NCI-H748 (cell line): Measurements from ENCODE around the gene WASL.
"Not testable (repeated sequence)": the region's sequence is repeated elsewhere in the genome, so short reads cannot be mapped to it uniquely, and the experiment has no call there.

Experiments used
- DNase-seq: peaks from one replicate; lab custom pipeline; 2025; ENCODE audit not compliant: unreplicated experiment; lab: John Stamatoyannopoulos, UW

WASL gene

GRCh38 chr7:123661765-123662164, 87.0 kb downstream of the WASL start:
- DNase-seq, result no peak

DNA sequence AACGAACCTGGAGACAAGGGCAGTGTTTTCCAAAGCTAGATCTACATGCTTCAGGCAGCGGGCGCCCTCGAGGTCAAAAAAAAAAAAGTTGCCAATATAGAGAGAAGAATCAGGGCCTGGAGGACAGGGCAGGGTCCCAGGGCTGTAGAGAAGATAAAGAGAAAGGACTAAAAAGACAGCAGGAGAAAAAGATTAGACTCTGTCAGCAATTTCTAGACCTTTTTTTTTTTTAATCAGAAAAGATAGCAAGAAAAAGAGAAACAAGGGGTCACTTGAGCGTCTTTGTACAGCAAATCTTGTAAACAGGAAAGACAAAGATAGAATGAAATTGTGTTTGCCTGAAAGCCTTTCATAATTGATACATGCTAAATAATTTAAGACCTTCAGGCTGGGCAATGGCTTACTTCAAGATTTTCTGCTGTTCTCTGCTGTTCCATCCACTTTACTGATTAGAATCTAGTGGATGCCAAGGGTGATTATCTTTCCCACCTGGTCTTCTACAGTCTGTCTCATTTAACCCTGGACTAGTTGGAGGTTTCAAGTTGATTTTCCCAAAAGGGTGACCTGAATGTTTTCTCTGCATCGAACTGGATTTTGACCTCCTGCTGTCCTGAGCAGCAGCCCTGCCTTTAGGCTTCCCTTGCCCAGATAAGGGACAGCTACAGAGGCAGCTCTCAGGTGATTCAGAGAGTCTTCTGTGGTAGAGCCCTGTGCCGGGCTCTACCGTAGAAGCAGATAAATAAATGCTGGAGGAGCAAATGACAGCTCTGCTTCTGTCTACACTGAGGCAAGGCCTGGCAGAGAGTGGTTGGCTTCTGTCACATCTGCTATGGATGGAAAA, 88.1 kb downstream of the WASL start:
- DNase-seq, result no peak

DNA sequence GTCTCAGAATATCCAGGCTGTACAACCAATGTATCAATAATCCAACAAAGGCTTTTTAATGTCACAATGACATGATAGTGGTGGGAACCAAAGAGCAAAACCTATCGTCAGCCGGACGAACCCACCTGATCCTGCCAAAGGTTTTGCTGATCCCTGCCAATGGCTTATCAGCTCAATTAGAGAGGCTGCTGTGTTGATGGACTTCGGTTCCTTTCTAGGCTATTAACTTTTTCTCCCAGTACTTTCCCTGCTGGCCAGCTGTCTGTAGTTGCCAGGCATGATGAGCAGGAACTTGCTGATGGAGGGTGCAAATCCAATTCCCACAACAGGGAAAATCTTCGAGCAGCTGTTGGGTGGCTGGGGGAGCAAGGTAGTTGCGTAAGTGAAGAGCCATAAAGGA, 90.8 kb downstream of the WASL start:
- no peak for DNase-seq

GRCh38 chr7:123657304-123657685, 91.5 kb downstream of the WASL start:
- DNase-seq, result no peak

DNA sequence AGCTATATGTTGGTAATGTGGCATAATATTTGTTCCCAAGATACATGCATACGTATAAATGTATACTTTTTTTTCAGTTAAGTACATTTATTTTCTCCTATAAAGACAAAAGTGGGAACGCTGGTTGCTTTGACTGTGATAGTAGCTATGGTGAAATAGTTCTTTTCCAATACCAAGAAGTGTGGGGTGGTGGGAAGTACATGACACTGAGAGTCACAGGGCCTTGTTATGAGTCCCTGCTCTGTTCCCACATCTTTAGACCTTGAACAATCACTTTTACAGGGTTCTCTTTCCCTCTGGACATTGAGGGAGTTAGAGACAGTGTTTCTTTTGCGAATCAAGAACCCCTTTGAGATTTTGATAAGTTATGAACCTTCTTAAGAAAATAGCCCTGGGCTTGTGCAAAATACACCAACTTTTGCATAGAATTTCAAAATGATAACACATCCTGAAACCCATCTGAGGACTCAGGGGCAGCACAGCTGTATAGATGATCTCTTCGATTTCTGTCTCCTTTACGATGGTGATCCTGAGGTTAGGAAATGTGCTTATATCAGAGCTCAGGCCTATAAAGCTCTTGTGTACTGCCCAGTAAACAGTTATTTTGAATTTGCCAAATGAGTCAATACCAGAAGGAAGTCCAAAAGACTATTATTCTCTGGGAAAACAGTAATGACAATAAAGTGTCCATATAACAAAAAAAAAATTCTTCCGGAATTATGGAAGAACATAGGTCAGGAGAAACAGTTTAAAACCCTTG, 92.1 kb downstream of the WASL start:
- DNase-seq, result no peak

- no peak for DNase-seq
These were observed 93.2 kb downstream of the WASL start, which contains the start of gene LMOD2 for GRCh38 chr7:123655614-123656013. LMOD2 (plus strand) TSS chr7:123655866; CDS start chr7:123655964, 98 bp downstream.

- DNase-seq, result no peak
These were observed 95.6 kb downstream of the WASL start for GRCh38 chr7:123653162-123653561.

- no peak for DNase-seq
These were observed 96.4 kb downstream of the WASL start for GRCh38 chr7:123652406-123652805.

DNA sequence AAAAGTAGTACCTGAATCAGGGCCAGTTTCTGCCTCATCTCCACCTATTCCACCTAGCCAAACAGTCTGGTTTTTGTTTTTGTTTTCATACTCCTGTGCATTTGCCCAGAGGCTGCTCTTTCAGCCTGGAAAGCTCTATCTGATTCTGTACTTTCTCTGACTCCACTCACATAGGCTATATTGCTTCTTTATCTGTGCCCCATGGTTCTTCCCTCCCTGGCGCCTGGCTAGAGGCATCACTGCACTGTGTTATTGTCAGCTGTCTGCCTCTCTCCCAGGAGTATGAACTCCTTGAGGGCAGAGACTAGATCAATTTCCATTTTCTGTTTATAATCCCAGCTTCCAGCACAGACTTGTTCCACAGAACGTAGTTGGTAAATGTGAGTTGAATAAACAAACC, 98.2 kb downstream of the WASL start:
- no peak for DNase-seq

DNA sequence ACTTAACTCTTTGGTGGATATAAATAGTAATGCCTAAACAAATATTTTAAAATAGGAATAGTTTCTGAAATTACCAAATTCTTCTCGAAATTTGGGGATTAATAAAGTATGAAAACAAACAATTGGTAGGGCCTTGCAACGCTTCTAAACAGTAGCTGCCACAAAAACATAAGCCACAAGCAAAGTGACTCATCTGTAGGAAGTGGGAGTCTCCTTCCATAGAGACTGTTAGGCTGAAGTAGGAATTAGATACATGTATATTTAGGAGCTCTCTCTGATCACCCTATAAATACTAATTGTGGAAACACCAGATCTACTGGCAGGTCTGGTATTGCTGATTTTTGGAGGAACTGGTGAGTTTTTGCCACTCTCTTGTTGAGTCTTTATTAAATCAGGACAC, 98.8 kb downstream of the WASL start:
- no peak for DNase-seq

GRCh38 chr7:123647106-123647730, 101.6 kb downstream of the WASL start:
- no peak for DNase-seq

- no peak for DNase-seq
These were observed 103.3 kb downstream of the WASL start for GRCh38 chr7:123645516-123645915.

DNA sequence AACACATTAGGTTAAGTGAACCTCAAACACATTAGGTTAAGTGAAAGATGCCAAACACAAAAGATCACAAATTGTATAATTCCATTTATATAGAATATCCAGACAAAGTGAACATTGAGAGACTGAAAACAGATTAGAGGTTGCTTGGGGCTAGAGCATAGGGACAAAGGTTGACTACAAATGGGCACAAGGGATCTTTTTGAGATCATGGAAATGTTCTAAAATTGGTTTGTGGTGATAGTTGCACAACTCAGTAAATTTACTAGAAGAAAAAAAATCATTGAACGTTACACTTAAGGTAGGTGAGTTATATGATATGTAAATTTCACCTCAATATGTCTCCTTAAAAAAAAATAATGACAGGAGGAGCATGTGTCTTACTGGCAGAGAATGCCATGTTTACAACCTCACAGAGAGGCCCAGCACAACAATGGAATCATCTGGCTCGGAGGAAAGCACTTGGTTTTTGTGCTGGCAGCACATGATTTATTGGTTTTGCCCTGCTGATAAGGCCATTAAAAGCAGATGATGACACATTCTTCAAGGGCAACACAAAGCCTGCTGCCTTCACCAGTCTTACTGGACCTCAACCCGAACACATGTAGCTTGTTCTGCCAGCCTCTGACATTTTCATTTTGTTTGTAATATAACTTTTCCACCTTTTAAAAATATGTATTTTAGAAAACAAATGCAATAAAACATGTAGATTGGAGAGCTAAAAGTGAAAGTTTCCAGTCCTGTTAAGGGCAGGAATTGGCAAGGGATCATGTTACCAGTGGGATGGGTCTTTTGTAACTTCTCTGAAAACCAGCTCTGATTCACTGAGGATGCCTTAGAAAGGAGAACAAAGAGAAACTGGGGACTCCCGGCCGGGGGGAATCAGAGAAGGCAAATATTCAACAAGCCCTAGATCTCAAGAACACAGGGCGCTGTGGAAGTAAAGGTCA, 105.0 kb downstream of the WASL start:
- DNase-seq, result peak; percentile 96

GRCh38 chr7:123641901-123642300, 106.9 kb downstream of the WASL start:
- no peak for DNase-seq

DNA sequence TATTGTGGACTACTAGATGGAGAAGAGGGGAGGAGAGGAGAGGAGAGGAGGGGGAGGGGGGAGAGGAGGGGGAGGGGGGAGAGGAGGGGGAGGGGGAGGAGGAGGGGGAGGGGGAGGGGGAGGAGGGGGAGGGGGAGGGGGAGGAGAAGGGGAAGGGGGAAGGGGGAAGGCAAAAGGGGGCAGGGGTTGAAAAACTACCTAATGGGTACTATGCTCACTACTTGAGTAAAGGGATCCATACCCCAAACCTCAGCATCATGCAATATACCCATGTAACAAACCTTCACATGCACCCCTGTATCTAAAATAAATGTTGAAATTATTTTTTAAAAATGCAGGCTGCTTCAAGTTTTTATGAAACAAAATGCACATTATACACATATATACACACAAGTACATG, 108.2 kb downstream of the WASL start:
- no peak for DNase-seq

DNA sequence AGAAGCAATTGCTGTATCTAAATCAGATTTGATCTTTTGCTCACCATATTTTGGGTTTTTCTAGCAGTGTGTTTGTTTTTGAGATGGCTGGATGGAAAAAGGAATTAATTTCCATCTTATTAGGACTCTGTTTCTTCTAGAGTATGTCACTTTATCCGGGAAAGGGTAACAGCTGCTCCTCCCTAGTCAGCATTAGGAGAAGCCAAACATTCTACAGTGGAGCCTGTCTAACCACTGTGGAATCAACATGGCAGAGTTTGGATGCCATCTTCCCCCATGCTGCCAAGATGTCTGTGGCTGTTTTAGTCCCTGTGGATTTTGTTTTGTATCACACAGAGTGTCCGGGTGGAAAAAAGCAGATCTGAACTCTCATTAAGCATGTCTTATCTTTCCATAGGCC, 109.2 kb downstream of the WASL start:
- DNase-seq, result no peak

DNA sequence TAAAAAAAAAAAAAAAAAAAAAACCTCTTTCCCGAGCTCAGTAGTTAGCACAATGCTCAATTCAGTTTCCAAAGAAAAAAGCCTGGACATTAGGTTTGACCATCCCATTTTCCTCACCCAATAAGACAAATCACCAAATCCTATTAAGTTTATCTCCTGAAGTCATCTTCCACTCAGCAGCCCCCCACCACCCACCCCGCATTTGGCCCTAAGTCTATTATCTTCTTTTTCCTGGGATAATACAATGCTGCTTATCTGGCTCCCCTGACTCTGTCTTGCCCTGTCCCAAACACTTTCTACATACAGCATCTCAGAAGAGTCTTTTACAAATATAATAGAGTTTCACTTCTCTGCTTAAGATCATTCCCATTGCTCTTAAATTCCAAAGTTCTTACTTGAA, 110.9 kb downstream of the WASL start:
- DNase-seq, result no peak

GRCh38 chr7:123637203-123637602, 111.6 kb downstream of the WASL start:
- DNase-seq, result no peak

- DNase-seq, result peak; percentile 38
These were observed 113.0 kb downstream of the WASL start for GRCh38 chr7:123635551-123636359.

GRCh38 chr7:123634011-123634573, 114.7 kb downstream of the WASL start:
- not testable (repeated sequence) for DNase-seq
